GM12878 (cell line): ENCODE data around the gene HIVEP2. TPM values are rescaled to one million over a fixed set of nuclear protein-coding genes. Genes with fewer than 3 reads are reported as not detected.

Experiments used
- CBX3 ChIP-seq: fragments of 200-600 bp; sonication (generic); IDR thresholded peaks from 2 replicates; pipeline ENCODE4 v1.6.1; 2016; ENCODE audit warnings: low read depth, borderline replicate concordance
- CHD1 ChIP-seq: IDR thresholded peaks from 2 replicates; pipeline ENCODE4 v1.6.1; 2012; ENCODE audit warnings: low read depth, low read length, improper control_type of control experiment
- EED ChIP-seq: sonication (generic); IDR thresholded peaks from 2 replicates; pipeline ENCODE4 v1.6.1; 2016; ENCODE audit warnings: antibody characterized with exemption, low read depth
- ETV6 ChIP-seq, 2 experiments: fragments of 450-650 bp in 1 of 2; IDR thresholded peaks in 1 of 2; conservative IDR thresholded peaks in 1 of 2; 2 replicates each; pipeline ENCODE4 v1.6.1; 2014; ENCODE audit warnings: antibody characterized with exemption in 1 of 2, borderline replicate concordance in 1 of 2, low read depth in 1 of 2, mild to moderate bottlenecking in 1 of 2, moderate library complexity in 1 of 2
- FOS ChIP-seq: IDR thresholded peaks from 3 replicates; pipeline ENCODE4 v1.6.1; 2011; ENCODE audit warnings: borderline replicate concordance; ENCODE audit not compliant: insufficient read length; ENCODE audit errors: extremely low read depth
- IRF4 ChIP-seq: IDR thresholded peaks from 2 replicates; pipeline ENCODE4 v1.6.1; 2011; ENCODE audit warnings: low read depth, low read length
- KAT2A ChIP-seq: conservative IDR thresholded peaks from 2 replicates; pipeline ENCODE4 v1.6.1; 2011; ENCODE audit warnings: low read depth, low read length; ENCODE audit not compliant: control insufficient read depth
- MTA3 ChIP-seq: IDR thresholded peaks from 2 replicates; pipeline ENCODE4 v1.6.1; 2012; ENCODE audit warnings: low read length, inconsistent platforms, borderline replicate concordance
- MYB ChIP-seq: fragments of 150-350 bp; IDR thresholded peaks from 2 replicates; pipeline ENCODE4 v1.6.1; 2014; ENCODE audit warnings: mild to moderate bottlenecking, low read depth, low read length, borderline replicate concordance
- PAX5 ChIP-seq: IDR thresholded peaks from 2 replicates; pipeline ENCODE4 v1.6.1; 2011; ENCODE audit warnings: low read depth, low read length, borderline replicate concordance
- POLR2AphosphoS2 ChIP-seq: IDR thresholded peaks from 2 replicates; pipeline ENCODE4 v1.6.1; 2011; ENCODE audit warnings: low read depth, mild to moderate bottlenecking, low read length, improper control_type of control experiment, moderate library complexity
- SMC3 ChIP-seq: IDR thresholded peaks from 2 replicates; pipeline ENCODE4 v1.6.1; 2011; ENCODE audit warnings: low read length, improper control_type of control experiment, borderline replicate concordance
- TAF1 ChIP-seq: IDR thresholded peaks from 2 replicates; pipeline ENCODE4 v1.6.1; 2011; ENCODE audit warnings: mild to moderate bottlenecking, low read depth, low read length, borderline replicate concordance
- TARDBP ChIP-seq: IDR thresholded peaks from 2 replicates; pipeline ENCODE4 v1.6.1; 2016; ENCODE audit warnings: borderline replicate concordance
- ZNF622 ChIP-seq: fragments of 450-650 bp; IDR thresholded peaks from 2 replicates; pipeline ENCODE4 v1.6.1; 2017; ENCODE audit warnings: mild to moderate bottlenecking, inconsistent platforms
- polyA plus RNA-seq, 11 experiments: library from polyadenylated mRNA; depleted of rRNA in 4 of 11; unstranded in 6 of 11; stranded (reverse) in 5 of 11; fragments of >200 nt; fragmentation: Nextera tagmentation in 4 of 11; fragmentation: Illumina TruSeq in 1 of 11; extraction: Ambion mirVana in 4 of 11; extraction: Trizol in 1 of 11; gene quantifications; 1 replicate in 1 of 11; 2 replicates in 10 of 11; pipeline versions ENCODE4 v1.2.1 to v1.2.3, GENCODE V29; 2011 to 2016; ENCODE audit warnings: inconsistent platforms in 2 of 11, missing spikeins in 2 of 11, low read depth in 1 of 11
- total RNA-seq, 4 experiments: library from RNA; depleted of rRNA in 3 of 4; stranded (reverse); fragments of >200 nt in 3 of 4; fragmentation: Illumina TruSeq in 1 of 4; extraction: Trizol in 1 of 4; gene quantifications; 2 replicates each; pipeline versions ENCODE4 v1.2.1 to v1.2.3, GENCODE V29; 2013 to 2021
- TF ChIP-seq, protein P1 (sequence below): fragments of 450-650 bp; IDR thresholded peaks from 2 replicates; pipeline ENCODE4 v1.6.1; 2017; ENCODE audit warnings: mild to moderate bottlenecking, moderate library complexity
- TF ChIP-seq, protein P2 (sequence below): IDR thresholded peaks from 2 replicates; pipeline ENCODE4 v1.6.1; 2012; ENCODE audit warnings: improper control_type of control experiment, low read depth, low read length; ENCODE audit not compliant: insufficient replicate concordance
- TF ChIP-seq, protein P3 (sequence below): fragments of 450-650 bp; IDR thresholded peaks from 2 replicates; pipeline ENCODE4 v1.6.1; 2017; ENCODE audit warnings: borderline replicate concordance
- TF ChIP-seq, protein P4 (sequence below): IDR thresholded peaks from 2 replicates; pipeline ENCODE4 v1.6.1; 2011; ENCODE audit warnings: low read depth, low read length, improper control_type of control experiment, borderline replicate concordance

Gene HIVEP2
- total and polyA plus RNA-seq, 10 of the 15 experiments (the other 5 are each of a cell fraction or from before 2014, with no cell fraction given): 1.2 to 15.7 (median 10.2) TPM

DNA sequence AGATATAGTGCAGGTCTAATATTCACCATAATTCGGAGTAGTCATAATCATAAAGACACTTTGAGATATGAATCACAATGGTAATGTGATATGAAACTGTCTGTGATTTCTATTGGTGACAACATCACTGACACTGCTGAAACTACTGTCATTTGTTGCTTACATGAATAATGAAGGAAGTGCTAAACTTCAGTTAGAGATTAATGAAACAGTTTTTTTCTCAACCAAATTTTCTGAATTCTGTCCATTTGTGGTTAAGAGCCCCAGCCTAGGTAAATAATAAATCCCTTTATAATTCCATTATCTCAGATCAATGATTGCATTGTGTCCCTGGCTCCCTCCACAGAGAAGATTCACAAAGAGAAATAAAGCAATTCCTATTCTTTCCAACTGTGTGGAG is 122.6 kb downstream of the HIVEP2 start (continued):
- TF ChIP-seq, protein P1, sequence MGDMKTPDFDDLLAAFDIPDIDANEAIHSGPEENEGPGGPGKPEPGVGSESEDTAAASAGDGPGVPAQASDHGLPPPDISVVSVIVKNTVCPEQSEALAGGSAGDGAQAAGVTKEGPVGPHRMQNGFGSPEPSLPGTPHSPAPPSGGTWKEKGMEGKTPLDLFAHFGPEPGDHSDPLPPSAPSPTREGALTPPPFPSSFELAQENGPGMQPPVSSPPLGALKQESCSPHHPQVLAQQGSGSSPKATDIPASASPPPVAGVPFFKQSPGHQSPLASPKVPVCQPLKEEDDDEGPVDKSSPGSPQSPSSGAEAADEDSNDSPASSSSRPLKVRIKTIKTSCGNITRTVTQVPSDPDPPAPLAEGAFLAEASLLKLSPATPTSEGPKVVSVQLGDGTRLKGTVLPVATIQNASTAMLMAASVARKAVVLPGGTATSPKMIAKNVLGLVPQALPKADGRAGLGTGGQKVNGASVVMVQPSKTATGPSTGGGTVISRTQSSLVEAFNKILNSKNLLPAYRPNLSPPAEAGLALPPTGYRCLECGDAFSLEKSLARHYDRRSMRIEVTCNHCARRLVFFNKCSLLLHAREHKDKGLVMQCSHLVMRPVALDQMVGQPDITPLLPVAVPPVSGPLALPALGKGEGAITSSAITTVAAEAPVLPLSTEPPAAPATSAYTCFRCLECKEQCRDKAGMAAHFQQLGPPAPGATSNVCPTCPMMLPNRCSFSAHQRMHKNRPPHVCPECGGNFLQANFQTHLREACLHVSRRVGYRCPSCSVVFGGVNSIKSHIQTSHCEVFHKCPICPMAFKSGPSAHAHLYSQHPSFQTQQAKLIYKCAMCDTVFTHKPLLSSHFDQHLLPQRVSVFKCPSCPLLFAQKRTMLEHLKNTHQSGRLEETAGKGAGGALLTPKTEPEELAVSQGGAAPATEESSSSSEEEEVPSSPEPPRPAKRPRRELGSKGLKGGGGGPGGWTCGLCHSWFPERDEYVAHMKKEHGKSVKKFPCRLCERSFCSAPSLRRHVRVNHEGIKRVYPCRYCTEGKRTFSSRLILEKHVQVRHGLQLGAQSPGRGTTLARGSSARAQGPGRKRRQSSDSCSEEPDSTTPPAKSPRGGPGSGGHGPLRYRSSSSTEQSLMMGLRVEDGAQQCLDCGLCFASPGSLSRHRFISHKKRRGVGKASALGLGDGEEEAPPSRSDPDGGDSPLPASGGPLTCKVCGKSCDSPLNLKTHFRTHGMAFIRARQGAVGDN: 0 out of 2 replicates have a peak, but pooled peaks have one; percentile 26
- TF ChIP-seq, protein P2, sequence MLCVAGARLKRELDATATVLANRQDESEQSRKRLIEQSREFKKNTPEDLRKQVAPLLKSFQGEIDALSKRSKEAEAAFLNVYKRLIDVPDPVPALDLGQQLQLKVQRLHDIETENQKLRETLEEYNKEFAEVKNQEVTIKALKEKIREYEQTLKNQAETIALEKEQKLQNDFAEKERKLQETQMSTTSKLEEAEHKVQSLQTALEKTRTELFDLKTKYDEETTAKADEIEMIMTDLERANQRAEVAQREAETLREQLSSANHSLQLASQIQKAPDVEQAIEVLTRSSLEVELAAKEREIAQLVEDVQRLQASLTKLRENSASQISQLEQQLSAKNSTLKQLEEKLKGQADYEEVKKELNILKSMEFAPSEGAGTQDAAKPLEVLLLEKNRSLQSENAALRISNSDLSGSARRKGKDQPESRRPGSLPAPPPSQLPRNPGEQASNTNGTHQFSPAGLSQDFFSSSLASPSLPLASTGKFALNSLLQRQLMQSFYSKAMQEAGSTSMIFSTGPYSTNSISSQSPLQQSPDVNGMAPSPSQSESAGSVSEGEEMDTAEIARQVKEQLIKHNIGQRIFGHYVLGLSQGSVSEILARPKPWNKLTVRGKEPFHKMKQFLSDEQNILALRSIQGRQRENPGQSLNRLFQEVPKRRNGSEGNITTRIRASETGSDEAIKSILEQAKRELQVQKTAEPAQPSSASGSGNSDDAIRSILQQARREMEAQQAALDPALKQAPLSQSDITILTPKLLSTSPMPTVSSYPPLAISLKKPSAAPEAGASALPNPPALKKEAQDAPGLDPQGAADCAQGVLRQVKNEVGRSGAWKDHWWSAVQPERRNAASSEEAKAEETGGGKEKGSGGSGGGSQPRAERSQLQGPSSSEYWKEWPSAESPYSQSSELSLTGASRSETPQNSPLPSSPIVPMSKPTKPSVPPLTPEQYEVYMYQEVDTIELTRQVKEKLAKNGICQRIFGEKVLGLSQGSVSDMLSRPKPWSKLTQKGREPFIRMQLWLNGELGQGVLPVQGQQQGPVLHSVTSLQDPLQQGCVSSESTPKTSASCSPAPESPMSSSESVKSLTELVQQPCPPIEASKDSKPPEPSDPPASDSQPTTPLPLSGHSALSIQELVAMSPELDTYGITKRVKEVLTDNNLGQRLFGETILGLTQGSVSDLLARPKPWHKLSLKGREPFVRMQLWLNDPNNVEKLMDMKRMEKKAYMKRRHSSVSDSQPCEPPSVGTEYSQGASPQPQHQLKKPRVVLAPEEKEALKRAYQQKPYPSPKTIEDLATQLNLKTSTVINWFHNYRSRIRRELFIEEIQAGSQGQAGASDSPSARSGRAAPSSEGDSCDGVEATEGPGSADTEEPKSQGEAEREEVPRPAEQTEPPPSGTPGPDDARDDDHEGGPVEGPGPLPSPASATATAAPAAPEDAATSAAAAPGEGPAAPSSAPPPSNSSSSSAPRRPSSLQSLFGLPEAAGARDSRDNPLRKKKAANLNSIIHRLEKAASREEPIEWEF: peak; percentile 80
- TF ChIP-seq SMC3: no peak
- no peak for TF ChIP-seq TARDBP
- TF ChIP-seq ZNF622: no peak
- TF ChIP-seq MTA3: no peak
- no peak for TF ChIP-seq MYB
- TF ChIP-seq, protein P3, sequence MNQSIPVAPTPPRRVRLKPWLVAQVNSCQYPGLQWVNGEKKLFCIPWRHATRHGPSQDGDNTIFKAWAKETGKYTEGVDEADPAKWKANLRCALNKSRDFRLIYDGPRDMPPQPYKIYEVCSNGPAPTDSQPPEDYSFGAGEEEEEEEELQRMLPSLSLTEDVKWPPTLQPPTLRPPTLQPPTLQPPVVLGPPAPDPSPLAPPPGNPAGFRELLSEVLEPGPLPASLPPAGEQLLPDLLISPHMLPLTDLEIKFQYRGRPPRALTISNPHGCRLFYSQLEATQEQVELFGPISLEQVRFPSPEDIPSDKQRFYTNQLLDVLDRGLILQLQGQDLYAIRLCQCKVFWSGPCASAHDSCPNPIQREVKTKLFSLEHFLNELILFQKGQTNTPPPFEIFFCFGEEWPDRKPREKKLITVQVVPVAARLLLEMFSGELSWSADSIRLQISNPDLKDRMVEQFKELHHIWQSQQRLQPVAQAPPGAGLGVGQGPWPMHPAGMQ: no peak
- no peak for TF ChIP-seq PAX5
- TF ChIP-seq FOS: no peak
- TF ChIP-seq TAF1: no peak
- TF ChIP-seq ETV6 (conservative IDR thresholded peaks at IDR 0.05 in 1 of 2, IDR thresholded peaks at IDR 0.05 in 1 of 2; ENCODE audit: borderline replicate concordance in 1 of 2, low read depth in 1 of 2): peak in 1 of 2 experiments; percentile 74; a peak in 1 of 4 replicates
- TF ChIP-seq CHD1: no peak
- peak; percentile 85; the same call in 1 of the 2 replicates for TF ChIP-seq IRF4
- TF ChIP-seq KAT2A: no peak
- no peak for TF ChIP-seq CBX3
- no peak for TF ChIP-seq POLR2AphosphoS2
- TF ChIP-seq, protein P4, sequence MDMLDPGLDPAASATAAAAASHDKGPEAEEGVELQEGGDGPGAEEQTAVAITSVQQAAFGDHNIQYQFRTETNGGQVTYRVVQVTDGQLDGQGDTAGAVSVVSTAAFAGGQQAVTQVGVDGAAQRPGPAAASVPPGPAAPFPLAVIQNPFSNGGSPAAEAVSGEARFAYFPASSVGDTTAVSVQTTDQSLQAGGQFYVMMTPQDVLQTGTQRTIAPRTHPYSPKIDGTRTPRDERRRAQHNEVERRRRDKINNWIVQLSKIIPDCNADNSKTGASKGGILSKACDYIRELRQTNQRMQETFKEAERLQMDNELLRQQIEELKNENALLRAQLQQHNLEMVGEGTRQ: no peak
- no peak for TF ChIP-seq EED
